Loucy (cell line): ENCODE results near the gene CSGALNACT2.

Experiments used
- H2AFZ ChIP-seq: fragments of 200-600 bp; sonication (generic); 2 replicates; pipeline ENCODE4 v1.6.0; 2016; ENCODE audit warnings: antibody characterized with exemption, mild to moderate bottlenecking, low read length, moderate library complexity
- H3F3A ChIP-seq: fragments of 200-600 bp; 2 replicates; pipeline ENCODE4 v1.6.0; 2016; ENCODE audit warnings: antibody characterized with exemption, low read depth, mild to moderate bottlenecking
- H3K27me3 ChIP-seq: fragments of 200-600 bp; sonication (generic); 2 replicates; pipeline ENCODE4 v1.6.1; 2014; ENCODE audit warnings: low read length, mild to moderate bottlenecking; ENCODE audit not compliant: insufficient read depth, poor library complexity, severe bottlenecking
- H3K36me3 ChIP-seq: fragments of 200-600 bp; sonication (generic); 2 replicates; pipeline ENCODE4 v1.6.1; 2016; ENCODE audit warnings: low read length; ENCODE audit not compliant: insufficient read depth
- H3K4me1 ChIP-seq: fragments of 200-600 bp; sonication (generic); 2 replicates; pipeline ENCODE4 v1.5.1; 2014; ENCODE audit warnings: low read length, mild to moderate bottlenecking; ENCODE audit not compliant: insufficient read depth, poor library complexity, severe bottlenecking
- H3K4me2 ChIP-seq: fragments of 200-600 bp; sonication (generic); 2 replicates; pipeline ENCODE4 v1.6.0; 2014; ENCODE audit warnings: antibody characterized with exemption, low read length, low read depth, mild to moderate bottlenecking; ENCODE audit not compliant: poor library complexity, severe bottlenecking
- H3K4me3 ChIP-seq: fragments of 200-600 bp; sonication (generic); 2 replicates; pipeline ENCODE4 v1.5.1; 2014; ENCODE audit warnings: low read length, mild to moderate bottlenecking, mixed read lengths; ENCODE audit not compliant: poor library complexity, severe bottlenecking
- H3K79me2 ChIP-seq: fragments of 200-600 bp; sonication (generic); 2 replicates; pipeline ENCODE4 v1.6.1; 2014; ENCODE audit warnings: low read length; ENCODE audit not compliant: insufficient read depth
- H3K9ac ChIP-seq: fragments of 200-600 bp; sonication (generic); 2 replicates; pipeline ENCODE4 v1.6.0; 2014; ENCODE audit warnings: mild to moderate bottlenecking, low read depth, low read length, moderate library complexity; ENCODE audit not compliant: poor library complexity, severe bottlenecking
- H3K9me2 ChIP-seq: fragments of 200-600 bp; sonication (generic); replicated peaks from 2 replicates; pipeline ENCODE4 v1.6.1; 2016; ENCODE audit warnings: low read depth, low read length, mixed read lengths
- H3K9me3 ChIP-seq: fragments of 200-600 bp; sonication (generic); 2 replicates; pipeline ENCODE4 v1.6.1; 2014; ENCODE audit warnings: mild to moderate bottlenecking, antibody characterized with exemption, low read length, low read depth; ENCODE audit not compliant: insufficient read depth
- H4K20me1 ChIP-seq: fragments of 200-600 bp; sonication (generic); 2 replicates; pipeline ENCODE4 v1.6.0; 2014; ENCODE audit warnings: antibody characterized with exemption, low read length, mild to moderate bottlenecking; ENCODE audit not compliant: insufficient read depth, poor library complexity, severe bottlenecking
- CTCF ChIP-seq: fragments of 200-600 bp; sonication (generic); conservative IDR thresholded peaks from 2 replicates; pipeline ENCODE4 v1.5.1; 2014; ENCODE audit warnings: mild to moderate bottlenecking, antibody characterized with exemption, low read length
- EZH2phosphoT487 ChIP-seq: fragments of 200-600 bp; IDR thresholded peaks from 2 replicates; pipeline ENCODE4 v1.6.1; 2018; ENCODE audit warnings: antibody characterized with exemption, mild to moderate bottlenecking, moderate library complexity, borderline replicate concordance

The CSGALNACT2 gene

DNA sequence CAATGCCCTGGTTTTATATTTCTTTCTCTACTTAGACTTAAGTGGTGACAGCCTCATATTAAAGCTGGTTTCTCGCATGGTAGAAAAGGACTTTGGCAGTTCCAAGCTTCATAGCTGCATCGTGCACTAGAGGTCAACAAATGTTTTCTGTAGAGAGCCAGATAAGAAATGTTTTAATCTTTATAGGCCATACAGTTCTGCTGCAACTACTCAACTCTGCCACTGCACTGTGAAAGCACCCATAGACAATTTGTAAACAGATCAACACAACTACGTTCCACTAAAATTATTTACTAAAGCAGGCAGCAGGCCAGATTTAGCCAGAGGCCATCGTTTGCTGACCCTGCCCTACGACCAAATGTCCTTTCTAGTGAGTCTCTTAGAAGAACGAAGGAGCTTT, 36.7 kb downstream of the CSGALNACT2 start:
- Histone ChIP-seq H3K4me2 (no peak overlapping the region), H3K9me3 (no peaks in the 10 kb centered on the region), H3F3A (no peaks in the 10 kb centered on the region), H3K27me3 (no peaks in the 10 kb centered on the region), H4K20me1 (no peaks in the 10 kb centered on the region), H3K9ac (no peak overlapping the region), H3K4me1 (peaks cover 7% of the 10 kb centered on the region), H3K9me2 (no peaks in the 10 kb centered on the region), H3K79me2 (no peaks in the 10 kb centered on the region), H3K4me3 (no peak overlapping the region), H2AFZ (no peak overlapping the region), H3K36me3 (peaks cover 52% of the 10 kb centered on the region)
- TF ChIP-seq EZH2phosphoT487 (no peak), CTCF (no peak)

DNA sequence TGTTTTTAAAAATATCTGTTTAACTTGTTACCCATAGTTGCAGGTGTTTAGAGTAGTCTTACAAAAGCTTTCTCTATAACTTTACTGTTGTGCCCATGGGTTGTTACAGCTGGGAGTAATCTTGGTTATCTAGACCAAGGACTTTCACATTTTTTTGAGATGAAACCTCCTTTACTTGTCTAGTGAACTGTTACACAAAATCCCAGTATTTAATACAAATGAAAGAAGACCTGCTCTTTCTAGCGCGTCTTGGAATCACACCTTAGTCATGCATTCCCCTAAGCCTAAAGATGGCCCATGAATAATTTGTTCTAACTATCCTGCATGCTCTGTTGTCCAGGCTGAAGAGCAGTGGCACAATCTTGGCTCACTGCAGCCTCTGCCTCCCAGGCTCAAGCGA, 38.0 kb downstream of the CSGALNACT2 start:
- Histone ChIP-seq H3K4me3 (no peak overlapping the region), H3K27me3 (no peaks in the 10 kb centered on the region), H3K9me3 (no peaks in the 10 kb centered on the region), H3K4me1 (peaks cover 7% of the 10 kb centered on the region), H3F3A (no peaks in the 10 kb centered on the region), H3K36me3 (peaks cover 56% of the 10 kb centered on the region), H2AFZ (no peak overlapping the region), H4K20me1 (no peaks in the 10 kb centered on the region), H3K79me2 (no peaks in the 10 kb centered on the region), H3K9ac (no peak overlapping the region), H3K4me2 (no peak overlapping the region), H3K9me2 (no peaks in the 10 kb centered on the region)
- no peak for TF ChIP-seq CTCF

- Histone ChIP-seq H3K9me2 (no peaks in the 10 kb centered on the region), H3K79me2 (no peaks in the 10 kb centered on the region), H4K20me1 (no peaks in the 10 kb centered on the region), H3K9ac (no peak overlapping the region), H3K4me3 (no peak overlapping the region), H3F3A (no peaks in the 10 kb centered on the region), H3K4me2 (no peak overlapping the region), H3K4me1 (peaks cover 3% of the 10 kb centered on the region), H3K36me3 (peaks cover 59% of the 10 kb centered on the region), H2AFZ (no peak overlapping the region), H3K9me3 (no peaks in the 10 kb centered on the region), H3K27me3 (no peaks in the 10 kb centered on the region)
- TF ChIP-seq CTCF = no peak
- TF ChIP-seq EZH2phosphoT487 = no peak
Observed at GRCh38 chr10:43177595-43177994, 39.4 kb downstream of the CSGALNACT2 start.
